CD8-positive, alpha-beta memory T cell (primary cell): Measurements from ENCODE around the gene AFAP1L2. TPM values are rescaled to one million over a fixed set of nuclear protein-coding genes. Genes with fewer than 3 reads are reported as not detected.

Experiments
- CTCF ChIA-PET: fragments of 350-600 bp; sonication (Branson Sonifier 250); formaldehyde crosslinking; loops from one replicate; lab custom pipeline; 2021; ENCODE audit warnings: antibody characterized with exemption; lab: Charles Lee
- POLR2A ChIA-PET: fragments of 350-600 bp; sonication (Branson Sonifier 250); formaldehyde crosslinking; loops from one replicate; lab custom pipeline; 2021; ENCODE audit warnings: antibody characterized with exemption; lab: Charles Lee
- DNase-seq, 5 donors: peaks; one replicate each; pipeline versions ENCODE4 v3.0.0 to v3.0.0-alpha.2; 2020 to 2022; ENCODE audit warnings: mixed read lengths in 1 of 5
- H3K27ac ChIP-seq: one replicate; pipeline ENCODE4 v1.7.0; 2013; ENCODE audit warnings: low read depth, mild to moderate bottlenecking, low read length, moderate library complexity
- H3K27me3 ChIP-seq: 2 replicates; pipeline ENCODE4 v1.7.0; 2013; ENCODE audit warnings: low read length, mild to moderate bottlenecking; ENCODE audit not compliant: insufficient read depth, poor library complexity, severe bottlenecking
- H3K36me3 ChIP-seq: 2 replicates; pipeline ENCODE4 v1.7.0; 2013; ENCODE audit warnings: mild to moderate bottlenecking, low read length, moderate library complexity; ENCODE audit not compliant: insufficient read depth
- H3K4me1 ChIP-seq: 2 replicates; pipeline ENCODE4 v1.7.0; 2013; ENCODE audit warnings: mild to moderate bottlenecking, low read length, moderate library complexity; ENCODE audit not compliant: insufficient read depth
- H3K4me3 ChIP-seq: 2 replicates; pipeline ENCODE4 v1.7.0; 2013; ENCODE audit warnings: mild to moderate bottlenecking, low read length
- H3K9me3 ChIP-seq: 2 replicates; pipeline ENCODE4 v1.7.0; 2013; ENCODE audit warnings: mild to moderate bottlenecking, low read length
- H3K27ac Mint-ChIP-seq, 8 donors: one replicate each; pipeline ENCODE4 v1.8.0; 2020 to 2021; ENCODE audit warnings: mixed read lengths in 8 of 8, mild to moderate bottlenecking in 6 of 8, inconsistent platforms in 3 of 8, moderate library complexity in 3 of 8
- H3K27me3 Mint-ChIP-seq, 2 donors: one replicate each; pipeline ENCODE4 v1.8.0; 2020 to 2021; ENCODE audit warnings: mixed read lengths in 2 of 2, mild to moderate bottlenecking in 1 of 2, moderate library complexity in 1 of 2
- H3K36me3 Mint-ChIP-seq, 3 donors: one replicate each; pipeline ENCODE4 v1.8.0; 2020 to 2021; ENCODE audit warnings: mixed read lengths in 3 of 3, inconsistent platforms in 1 of 3, mild to moderate bottlenecking in 1 of 3
- H3K4me1 Mint-ChIP-seq, 3 donors: one replicate each; pipeline ENCODE4 v1.8.0; 2020 to 2021; ENCODE audit warnings: mixed read lengths in 3 of 3, inconsistent platforms in 1 of 3, mild to moderate bottlenecking in 1 of 3
- H3K4me3 Mint-ChIP-seq, 7 donors: one replicate each; pipeline ENCODE4 v1.8.0; 2020 to 2021; ENCODE audit warnings: mixed read lengths in 7 of 7, mild to moderate bottlenecking in 6 of 7, moderate library complexity in 4 of 7, inconsistent platforms in 2 of 7
- H3K9me3 Mint-ChIP-seq, 5 donors: one replicate each; pipeline ENCODE4 v1.8.0; 2020 to 2022; ENCODE audit warnings: mixed read lengths in 5 of 5, mild to moderate bottlenecking in 3 of 5, moderate library complexity in 2 of 5, inconsistent platforms in 1 of 5
- polyA plus RNA-seq: library from polyadenylated mRNA; unstranded; fragments of 300-500 nt; fragmentation: Illumina TruSeq; gene quantifications from one replicate; pipeline ENCODE4 v1.2.3, GENCODE V29; 2021
- total RNA-seq, 2 experiments: library from RNA; stranded (reverse); gene quantifications; one replicate each; pipeline ENCODE4 v1.2.3, GENCODE V29; 2021

AFAP1L2 gene
- total and polyA plus RNA-seq, 3 experiments from 2014 or later: 1.6 to 2.9 (median 2.5) TPM

- peaks cover 7 to 51% of the 10 kb centered on the region in 2 donors for H3K27me3 Mint-ChIP-seq
- no peak for DNase-seq
- peaks cover 0 to 2% (median 0%) of the 10 kb centered on the region in 5 donors for H3K9me3 Mint-ChIP-seq
- no peaks in the 10 kb centered on the region for H3K36me3 ChIP-seq
- H3K36me3 Mint-ChIP-seq: no peaks in the 10 kb centered on the region
- peak overlapping the region in 1 of 8 donors; percentile 23 for H3K27ac Mint-ChIP-seq
- no peaks in the 10 kb centered on the region for H3K9me3 ChIP-seq
- CTCF ChIA-PET: no interaction called here
- H3K4me3 Mint-ChIP-seq: no peak overlapping the region
- H3K4me1 ChIP-seq: no peaks in the 10 kb centered on the region
- H3K27ac ChIP-seq: no peak overlapping the region
- no peaks in the 10 kb centered on the region for H3K27me3 ChIP-seq
- H3K4me3 ChIP-seq: no peak overlapping the region
- POLR2A ChIA-PET: no interaction called here
- H3K4me1 Mint-ChIP-seq: no peaks in the 10 kb centered on the region
These were observed 129.5 kb downstream of the AFAP1L2 start for GRCh38 chr10:114274616-114275453.

- Histone ChIP-seq H3K27me3 (no peaks in the 10 kb centered on the region), H3K9me3 (no peaks in the 10 kb centered on the region), H3K27ac (no peak overlapping the region), H3K4me3 (no peak overlapping the region), H3K4me1 (no peaks in the 10 kb centered on the region), H3K36me3 (no peaks in the 10 kb centered on the region)
- Mint-ChIP-seq H3K27ac (no peak overlapping the region), H3K9me3 (peaks cover 0 to 2% (median 0%) of the 10 kb centered on the region in 5 donors), H3K36me3 (no peaks in the 10 kb centered on the region), H3K27me3 (peaks cover 7 to 51% of the 10 kb centered on the region in 2 donors), H3K4me3 (no peak overlapping the region), H3K4me1 (no peaks in the 10 kb centered on the region)
- POLR2A ChIA-PET: no interaction called here
- CTCF ChIA-PET: no interaction called here
- no peak for DNase-seq
These were observed 130.4 kb downstream of the AFAP1L2 start for GRCh38 chr10:114273910-114274309.

GRCh38 chr10:114272696-114273095 is 131.6 kb downstream of the AFAP1L2 start:
- Histone ChIP-seq H3K27ac (no peak overlapping the region), H3K27me3 (no peaks in the 10 kb centered on the region), H3K9me3 (no peaks in the 10 kb centered on the region), H3K4me1 (no peaks in the 10 kb centered on the region), H3K36me3 (no peaks in the 10 kb centered on the region), H3K4me3 (no peak overlapping the region)
- Mint-ChIP-seq H3K36me3 (no peaks in the 10 kb centered on the region), H3K27ac (no peak overlapping the region), H3K4me3 (no peak overlapping the region), H3K27me3 (peaks cover 5 to 42% of the 10 kb centered on the region in 2 donors), H3K9me3 (peaks cover 0 to 2% (median 0%) of the 10 kb centered on the region in 5 donors), H3K4me1 (no peaks in the 10 kb centered on the region)
- DNase-seq: no peak
- POLR2A ChIA-PET: no interaction called here
- CTCF ChIA-PET: interaction anchor here (1.0 kb wide), 1 partner anchor 31 kb away, joined by 3 read pairs; no protein-coding TSS in a partner anchor

GRCh38 chr10:114271779-114272167 is 132.5 kb downstream of the AFAP1L2 start:
- H3K4me1 Mint-ChIP-seq: no peaks in the 10 kb centered on the region
- H3K9me3 ChIP-seq: no peaks in the 10 kb centered on the region
- peaks cover 3 to 37% of the 10 kb centered on the region in 2 donors for H3K27me3 Mint-ChIP-seq
- ChIA-PET CTCF (no interaction called here), POLR2A (no interaction called here)
- H3K4me1 ChIP-seq: no peaks in the 10 kb centered on the region
- no peaks in the 10 kb centered on the region for H3K27me3 ChIP-seq
- no peaks in the 10 kb centered on the region for H3K36me3 ChIP-seq
- H3K4me3 Mint-ChIP-seq: no peak overlapping the region
- H3K27ac ChIP-seq: no peak overlapping the region
- no peaks in the 10 kb centered on the region for H3K36me3 Mint-ChIP-seq
- H3K9me3 Mint-ChIP-seq: peaks cover 0 to 2% (median 0%) of the 10 kb centered on the region in 5 donors
- H3K4me3 ChIP-seq: no peak overlapping the region
- DNase-seq: no peak
- H3K27ac Mint-ChIP-seq: no peak overlapping the region

- POLR2A ChIA-PET: no interaction called here
- H3K36me3 Mint-ChIP-seq: no peaks in the 10 kb centered on the region
- CTCF ChIA-PET: no interaction called here
These were observed 133.1 kb downstream of the AFAP1L2 start for GRCh38 chr10:114271075-114271778.

GRCh38 chr10:114266521-114266920 is 137.8 kb downstream of the AFAP1L2 start:
- H3K36me3 ChIP-seq: no peaks in the 10 kb centered on the region
- Mint-ChIP-seq H3K36me3 (no peaks in the 10 kb centered on the region), H3K27ac (peak overlapping the region in 1 of 8 donors; percentile 29), H3K4me3 (no peak overlapping the region), H3K4me1 (no peaks in the 10 kb centered on the region), H3K9me3 (no peaks in the 10 kb centered on the region), H3K27me3 (peaks cover 6 to 28% of the 10 kb centered on the region in 2 donors)
- no peak overlapping the region for H3K27ac ChIP-seq
- no peaks in the 10 kb centered on the region for H3K4me1 ChIP-seq
- ChIA-PET POLR2A (no interaction called here), CTCF (no interaction called here)
- no peak for DNase-seq
- H3K27me3 ChIP-seq: no peaks in the 10 kb centered on the region
- no peak overlapping the region for H3K4me3 ChIP-seq
- no peaks in the 10 kb centered on the region for H3K9me3 ChIP-seq

More at GRCh38 chr10:114271075-114271778, 133.1 kb downstream of the AFAP1L2 start:
- Mint-ChIP-seq H3K27ac (no peak overlapping the region), H3K9me3 (peaks cover 0 to 2% (median 0%) of the 10 kb centered on the region in 5 donors), H3K27me3 (peaks cover 3 to 41% of the 10 kb centered on the region in 2 donors), H3K4me1 (no peaks in the 10 kb centered on the region), H3K4me3 (no peak overlapping the region)
- Histone ChIP-seq H3K4me1 (no peaks in the 10 kb centered on the region), H3K36me3 (no peaks in the 10 kb centered on the region), H3K27me3 (no peaks in the 10 kb centered on the region), H3K4me3 (no peak overlapping the region), H3K9me3 (no peaks in the 10 kb centered on the region), H3K27ac (no peak overlapping the region)
- DNase-seq: no peak

GRCh38 chr10:114265392-114266053 is 138.8 kb downstream of the AFAP1L2 start:
- Mint-ChIP-seq H3K27ac (no peak overlapping the region), H3K36me3 (no peaks in the 10 kb centered on the region), H3K27me3 (peaks cover 6 to 20% of the 10 kb centered on the region in 2 donors), H3K4me1 (no peaks in the 10 kb centered on the region), H3K4me3 (no peak overlapping the region), H3K9me3 (no peaks in the 10 kb centered on the region)
- Histone ChIP-seq H3K4me1 (no peaks in the 10 kb centered on the region), H3K9me3 (no peaks in the 10 kb centered on the region), H3K27me3 (no peaks in the 10 kb centered on the region), H3K4me3 (no peak overlapping the region), H3K27ac (no peak overlapping the region), H3K36me3 (no peaks in the 10 kb centered on the region)
- ChIA-PET CTCF (no interaction called here), POLR2A (no interaction called here)
- DNase-seq: no peak

- Mint-ChIP-seq H3K4me1 (peaks cover 4 to 5% (median 4%) of the 10 kb centered on the region in 3 donors), H3K36me3 (no peaks in the 10 kb centered on the region), H3K27ac (no peak overlapping the region), H3K27me3 (peaks cover 6 to 17% of the 10 kb centered on the region in 2 donors), H3K4me3 (no peak overlapping the region), H3K9me3 (no peaks in the 10 kb centered on the region)
- CTCF ChIA-PET: no interaction called here
- Histone ChIP-seq H3K27ac (no peak overlapping the region), H3K4me1 (no peaks in the 10 kb centered on the region), H3K27me3 (no peaks in the 10 kb centered on the region), H3K9me3 (no peaks in the 10 kb centered on the region), H3K36me3 (no peaks in the 10 kb centered on the region), H3K4me3 (no peak overlapping the region)
- no peak for DNase-seq
- POLR2A ChIA-PET: no interaction called here
These were observed 141.8 kb downstream of the AFAP1L2 start for GRCh38 chr10:114262496-114262895.
